ENCODE measurements around the gene PCDHB15. TPM values are rescaled to one million over a fixed set of nuclear protein-coding genes. Genes with fewer than 3 reads are reported as not detected.
"Not testable (repeated sequence)": the region's sequence is repeated elsewhere in the genome, so short reads cannot be mapped to it uniquely, and the experiment has no call there.

Gene PCDHB15
- total RNA-seq, 1 donor from 2014 or later, result 2.5 TPM

- ATAC-seq, result peak; percentile 73
- H3K4me3 ChIP-seq; intact Hi-C loops (cut with DNase I); H3K27me3 ChIP-seq; H3K4me1 ChIP-seq; DNase-seq; H3K9me3 ChIP-seq; H3K27ac ChIP-seq; H3K36me3 ChIP-seq: not testable (repeated sequence)
- TF ChIP-seq, protein P1, sequence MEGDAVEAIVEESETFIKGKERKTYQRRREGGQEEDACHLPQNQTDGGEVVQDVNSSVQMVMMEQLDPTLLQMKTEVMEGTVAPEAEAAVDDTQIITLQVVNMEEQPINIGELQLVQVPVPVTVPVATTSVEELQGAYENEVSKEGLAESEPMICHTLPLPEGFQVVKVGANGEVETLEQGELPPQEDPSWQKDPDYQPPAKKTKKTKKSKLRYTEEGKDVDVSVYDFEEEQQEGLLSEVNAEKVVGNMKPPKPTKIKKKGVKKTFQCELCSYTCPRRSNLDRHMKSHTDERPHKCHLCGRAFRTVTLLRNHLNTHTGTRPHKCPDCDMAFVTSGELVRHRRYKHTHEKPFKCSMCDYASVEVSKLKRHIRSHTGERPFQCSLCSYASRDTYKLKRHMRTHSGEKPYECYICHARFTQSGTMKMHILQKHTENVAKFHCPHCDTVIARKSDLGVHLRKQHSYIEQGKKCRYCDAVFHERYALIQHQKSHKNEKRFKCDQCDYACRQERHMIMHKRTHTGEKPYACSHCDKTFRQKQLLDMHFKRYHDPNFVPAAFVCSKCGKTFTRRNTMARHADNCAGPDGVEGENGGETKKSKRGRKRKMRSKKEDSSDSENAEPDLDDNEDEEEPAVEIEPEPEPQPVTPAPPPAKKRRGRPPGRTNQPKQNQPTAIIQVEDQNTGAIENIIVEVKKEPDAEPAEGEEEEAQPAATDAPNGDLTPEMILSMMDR (IDR thresholded peaks at IDR 0.05), result peak; percentile 19
Observed at GRCh38 chr5:141213656-141214339, 31.4 kb upstream of the PCDHB15 start, which contains the start of gene PCDHB13. Gene PCDHB13, plus strand, starts transcription at chr5:141213919. Its CDS starts 205 bp downstream, at chr5:141214124.

GRCh38 chr5:141214583-141214982, 30.6 kb upstream of the PCDHB15 start:
- H3K9me3 ChIP-seq; H3K27me3 ChIP-seq; H3K4me1 ChIP-seq; ATAC-seq; H3K27ac ChIP-seq; H3K36me3 ChIP-seq; H3K4me3 ChIP-seq; DNase-seq; intact Hi-C loops (cut with DNase I): not testable (repeated sequence)

GRCh38 chr5:141215504-141215903, 29.7 kb upstream of the PCDHB15 start:
- H3K9me3 ChIP-seq, result peaks cover 14% of the 10 kb centered on the region
- H3K4me3 ChIP-seq; H3K4me1 ChIP-seq; H3K27ac ChIP-seq; ATAC-seq; H3K36me3 ChIP-seq; intact Hi-C loops (cut with DNase I); H3K27me3 ChIP-seq; DNase-seq: not testable (repeated sequence)

GRCh38 chr5:141216035-141216434, 29.2 kb upstream of the PCDHB15 start:
- H3K36me3 ChIP-seq, ATAC-seq, DNase-seq: not testable (repeated sequence)

DNA sequence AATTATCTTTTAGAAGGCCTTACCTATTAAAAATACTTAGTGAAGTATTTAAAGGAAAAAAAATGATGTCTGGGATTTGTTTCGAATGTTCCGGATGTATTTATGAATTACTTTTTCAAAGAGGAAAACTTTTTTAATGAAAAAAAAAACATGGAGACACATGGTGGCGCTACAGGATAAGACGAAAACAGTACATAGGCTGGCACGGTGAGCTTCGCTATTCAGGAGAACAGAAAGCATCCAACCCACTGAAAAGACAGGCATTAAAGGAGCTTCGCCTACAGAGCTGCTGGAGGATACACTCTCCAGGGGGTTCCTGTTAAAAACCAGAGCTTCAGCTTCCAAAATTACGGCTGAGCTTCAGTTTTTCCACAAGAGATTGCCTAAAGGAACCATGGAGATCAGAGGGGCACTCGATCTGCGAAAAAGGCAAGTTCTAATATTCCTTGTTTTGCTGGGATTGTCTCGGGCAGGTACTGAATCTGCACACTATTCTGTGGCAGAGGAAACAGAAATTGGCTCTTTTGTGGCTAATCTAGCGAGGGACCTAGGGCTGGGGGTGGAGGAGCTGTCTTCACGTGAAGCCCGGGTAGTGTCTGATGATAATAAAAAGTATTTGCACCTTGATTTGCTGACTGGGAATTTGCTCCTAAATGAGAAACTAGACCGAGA, 21.9 kb upstream of the PCDHB15 start, which contains the start of gene PCDHB14:
Gene PCDHB14, plus strand, starts transcription at position 232 of the 672 bp plus-strand sequence. Its CDS starts 163 bp downstream, at position 395.
- Histone ChIP-seq H3K4me3 (no peak within 1 kb of the TSS), H3K4me1 (no peaks in the 10 kb centered on the region), H3K9me3 (peaks cover 9% of the 10 kb centered on the region), H3K27ac (no peak within 1 kb of the TSS), H3K36me3 (no peaks in the 10 kb centered on the region), H3K27me3 (no peaks in the 10 kb centered on the region)
- ATAC-seq (no peak), DNase-seq (no peak)
- intact Hi-C loops (cut with DNase I), result no loop called here
- TF ChIP-seq, protein P1 (IDR thresholded peaks at IDR 0.05), result no peak

More at GRCh38 chr5:141216035-141216434, 29.2 kb upstream of the PCDHB15 start:
- intact Hi-C loops (cut with DNase I); H3K27me3 ChIP-seq; H3K27ac ChIP-seq; H3K4me3 ChIP-seq; H3K4me1 ChIP-seq: not testable (repeated sequence)
- H3K9me3 ChIP-seq, result peaks cover 12% of the 10 kb centered on the region

DNA sequence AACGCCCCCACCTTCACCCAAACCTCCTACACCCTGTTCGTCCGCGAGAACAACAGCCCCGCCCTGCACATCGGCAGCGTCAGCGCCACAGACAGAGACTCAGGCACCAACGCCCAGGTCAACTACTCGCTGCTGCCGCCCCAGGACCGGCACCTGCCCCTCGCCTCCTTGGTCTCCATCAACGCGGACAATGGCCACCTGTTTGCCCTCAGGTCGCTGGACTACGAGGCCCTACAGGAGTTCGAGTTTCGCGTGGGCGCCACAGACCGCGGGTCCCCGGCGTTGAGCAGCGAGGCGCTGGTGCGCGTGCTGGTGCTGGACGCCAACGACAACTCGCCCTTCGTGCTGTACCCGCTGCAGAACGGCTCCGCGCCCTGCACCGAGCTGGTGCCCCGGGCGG, 20.4 kb upstream of the PCDHB15 start:
- DNase-seq; intact Hi-C loops (cut with DNase I); ATAC-seq; H3K4me1 ChIP-seq; H3K4me3 ChIP-seq; H3K36me3 ChIP-seq; H3K27ac ChIP-seq; H3K9me3 ChIP-seq; H3K27me3 ChIP-seq: not testable (repeated sequence)

- H3K9me3 ChIP-seq; DNase-seq; H3K4me3 ChIP-seq; H3K36me3 ChIP-seq; H3K4me1 ChIP-seq; H3K27ac ChIP-seq; intact Hi-C loops (cut with DNase I); ATAC-seq; H3K27me3 ChIP-seq: not testable (repeated sequence)
Observed at GRCh38 chr5:141225421-141225820, 19.8 kb upstream of the PCDHB15 start.

GRCh38 chr5:141234109-141234667, 11.0 kb upstream of the PCDHB15 start:
- TF ChIP-seq, protein P1 (IDR thresholded peaks at IDR 0.05), result peak; percentile 19
- H3K9me3 ChIP-seq, result peaks cover 46% of the 10 kb centered on the region
- H3K4me3 ChIP-seq, result peak overlapping the region; percentile 18
- intact Hi-C loops (cut with DNase I), result no loop called here
- no peaks in the 10 kb centered on the region for H3K36me3 ChIP-seq
- DNase-seq (no peak), ATAC-seq (no peak)
- no peak overlapping the region for H3K27ac ChIP-seq
- H3K4me1 ChIP-seq, result no peaks in the 10 kb centered on the region
- no peaks in the 10 kb centered on the region for H3K27me3 ChIP-seq

GRCh38 chr5:141235922-141236321, 9.3 kb upstream of the PCDHB15 start:
- H3K9me3 ChIP-seq, result peaks cover 55% of the 10 kb centered on the region
- DNase-seq; ATAC-seq; H3K27me3 ChIP-seq; H3K4me1 ChIP-seq; intact Hi-C loops (cut with DNase I); H3K27ac ChIP-seq; H3K36me3 ChIP-seq; H3K4me3 ChIP-seq: not testable (repeated sequence)
